OCI-LY7 (cell line): ENCODE data around the gene AIFM3.

ENCODE experiments used
- EZH2phosphoT487 ChIP-seq: fragments of 200-600 bp; sonication (generic); IDR thresholded peaks from 2 replicates; pipeline ENCODE4 v1.6.1; 2018; ENCODE audit warnings: low read depth, borderline replicate concordance, mild to moderate bottlenecking, mixed run types, antibody characterized with exemption, low read length, moderate library complexity, mixed read lengths
- TF ChIP-seq, protein P1 (sequence below): fragments of 200-600 bp; sonication (generic); conservative IDR thresholded peaks from 2 replicates; pipeline ENCODE4 v1.5.1; 2014; ENCODE audit warnings: mild to moderate bottlenecking, antibody characterized with exemption, low read length, moderate library complexity, mixed read lengths

DNA sequence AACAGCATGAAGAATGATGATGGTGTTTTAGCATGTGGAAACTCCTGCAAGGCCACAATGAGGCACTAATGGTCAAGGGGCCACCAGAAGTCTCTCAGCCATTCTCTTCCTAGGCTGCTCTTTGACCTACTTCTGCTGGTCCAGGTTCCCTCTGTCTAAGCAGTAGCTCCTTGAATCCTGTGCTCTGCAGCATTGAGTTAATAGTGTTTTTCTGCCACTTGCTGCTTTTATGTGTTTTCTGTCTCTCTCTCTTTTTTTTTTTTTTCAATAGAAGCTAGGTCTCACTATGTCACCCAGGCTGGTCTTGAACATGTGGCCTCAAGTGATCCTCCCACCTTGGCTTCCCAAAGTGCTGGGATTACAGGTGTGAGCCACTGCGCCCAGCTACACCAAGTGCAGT, 20.1 kb upstream of the AIFM3 start:
- TF ChIP-seq, protein P1, sequence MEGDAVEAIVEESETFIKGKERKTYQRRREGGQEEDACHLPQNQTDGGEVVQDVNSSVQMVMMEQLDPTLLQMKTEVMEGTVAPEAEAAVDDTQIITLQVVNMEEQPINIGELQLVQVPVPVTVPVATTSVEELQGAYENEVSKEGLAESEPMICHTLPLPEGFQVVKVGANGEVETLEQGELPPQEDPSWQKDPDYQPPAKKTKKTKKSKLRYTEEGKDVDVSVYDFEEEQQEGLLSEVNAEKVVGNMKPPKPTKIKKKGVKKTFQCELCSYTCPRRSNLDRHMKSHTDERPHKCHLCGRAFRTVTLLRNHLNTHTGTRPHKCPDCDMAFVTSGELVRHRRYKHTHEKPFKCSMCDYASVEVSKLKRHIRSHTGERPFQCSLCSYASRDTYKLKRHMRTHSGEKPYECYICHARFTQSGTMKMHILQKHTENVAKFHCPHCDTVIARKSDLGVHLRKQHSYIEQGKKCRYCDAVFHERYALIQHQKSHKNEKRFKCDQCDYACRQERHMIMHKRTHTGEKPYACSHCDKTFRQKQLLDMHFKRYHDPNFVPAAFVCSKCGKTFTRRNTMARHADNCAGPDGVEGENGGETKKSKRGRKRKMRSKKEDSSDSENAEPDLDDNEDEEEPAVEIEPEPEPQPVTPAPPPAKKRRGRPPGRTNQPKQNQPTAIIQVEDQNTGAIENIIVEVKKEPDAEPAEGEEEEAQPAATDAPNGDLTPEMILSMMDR, result no peak
- no peak for TF ChIP-seq EZH2phosphoT487
